ENCODE data around the gene C5orf58. TPM values are rescaled to one million over a fixed set of nuclear protein-coding genes. Genes with fewer than 3 reads are reported as not detected.
"Not testable (repeated sequence)": the region's sequence is repeated elsewhere in the genome, so short reads cannot be mapped to it uniquely, and the experiment has no call there.

Gene C5orf58
- total RNA-seq, 8 experiments from 2014 or later: 0.15 to 15.0 (median 1.7) TPM; not detected in 1

GRCh38 chr5:170248931-170249227 is 16.1 kb downstream of the C5orf58 start:
- in situ Hi-C loops (cut with MboI; ENCODE audit: low pct_unique_long_range_greater_than_20kb in 2 of 9, low sequenced_read_pairs in 9 of 9, unreplicated experiment in 9 of 9): loop anchor here in 5 of 9 experiments (25.0 kb wide), 2 partner anchors 163 to 363 kb away; no protein-coding TSS in a partner anchor
- not testable (repeated sequence) for H3K27ac ChIP-seq; H3K4me3 ChIP-seq; ATAC-seq (replicated peaks in 6 of 8)
- H3K4me1 ChIP-seq (replicated peaks in 1 of 2): peaks cover 21 to 22% of the 10 kb centered on the region in 2 donors
- WGBS, 10 experiments: 38 to 93% (median 79%) methylated on average over 2 to 4 of the region's 4 CpGs; no CpG with 5 or more reads in 3 of the 10 experiments

GRCh38 chr5:170249355-170249754 is 16.6 kb downstream of the C5orf58 start:
- in situ Hi-C loops (cut with MboI; ENCODE audit: low pct_unique_long_range_greater_than_20kb in 2 of 9, low sequenced_read_pairs in 9 of 9, unreplicated experiment in 9 of 9): loop anchor here in 5 of 9 experiments (25.0 kb wide), 2 partner anchors 163 to 363 kb away; no protein-coding TSS in a partner anchor
- H3K4me1 ChIP-seq (replicated peaks in 1 of 2): peaks cover 21 to 22% of the 10 kb centered on the region in 2 donors
- 18 to 100% (median 81%) methylated on average over 1 to 4 of the region's 4 CpGs; no CpG with 5 or more reads in 4 of the 10 experiments for WGBS, 10 experiments
- H3K27ac ChIP-seq: no peak overlapping the region
- peak in 1 of 8 experiments; percentile 48 for ATAC-seq (replicated peaks in 6 of 8)
- H3K4me3 ChIP-seq: no peak overlapping the region

- 0 to 87% (median 39%) methylated on average over 1 to 3 of the region's 3 CpGs; no CpG with 5 or more reads in 2 of the 10 experiments for WGBS, 10 experiments
- ATAC-seq (replicated peaks in 6 of 8): no peak
- in situ Hi-C loops (cut with MboI; ENCODE audit: low pct_unique_long_range_greater_than_20kb in 2 of 9, low sequenced_read_pairs in 9 of 9, unreplicated experiment in 9 of 9): loop anchor here in 2 of 9 experiments (25.0 kb wide), 2 partner anchors 161 to 361 kb away; no protein-coding TSS in a partner anchor
- Histone ChIP-seq H3K27ac (no peak overlapping the region), H3K4me1 (replicated peaks in 1 of 2) (peaks cover 19 to 26% of the 10 kb centered on the region in 2 donors), H3K4me3 (no peak overlapping the region)
These were observed 18.1 kb downstream of the C5orf58 start for GRCh38 chr5:170250810-170251317.

GRCh38 chr5:170251462-170251861 is 18.7 kb downstream of the C5orf58 start:
- no peak for ATAC-seq (replicated peaks in 6 of 8)
- 52 to 90% (median 70%) methylated on average over 1 to 2 of the region's 2 CpGs; no CpG with 5 or more reads in 4 of the 10 experiments for WGBS, 10 experiments
- Histone ChIP-seq H3K4me3 (no peak overlapping the region), H3K4me1 (replicated peaks in 1 of 2) (peaks cover 19 to 28% of the 10 kb centered on the region in 2 donors), H3K27ac (no peak overlapping the region)
- in situ Hi-C loops (cut with MboI; ENCODE audit: low pct_unique_long_range_greater_than_20kb in 2 of 9, low sequenced_read_pairs in 9 of 9, unreplicated experiment in 9 of 9): loop anchor here in 2 of 9 experiments (25.0 kb wide), 2 partner anchors 161 to 361 kb away; no protein-coding TSS in a partner anchor

GRCh38 chr5:170252109-170252508 is 19.3 kb downstream of the C5orf58 start:
- in situ Hi-C loops (cut with MboI; ENCODE audit: low pct_unique_long_range_greater_than_20kb in 2 of 9, low sequenced_read_pairs in 9 of 9, unreplicated experiment in 9 of 9): loop anchor here in 2 of 9 experiments (25.0 kb wide), 2 partner anchors 160 to 360 kb away; no protein-coding TSS in a partner anchor
- ATAC-seq (replicated peaks in 6 of 8): peak in 1 of 8 experiments; percentile 8
- H3K4me1 ChIP-seq (replicated peaks in 1 of 2): peaks cover 17 to 28% of the 10 kb centered on the region in 2 donors
- H3K27ac ChIP-seq: no peak overlapping the region
- WGBS, 10 experiments: 0 to 59% (median 44%) methylated on average over 1 to 3 of the region's 3 CpGs
- H3K4me3 ChIP-seq: no peak overlapping the region

GRCh38 chr5:170252720-170253350 is 20.1 kb downstream of the C5orf58 start:
- no peak overlapping the region for H3K27ac ChIP-seq
- peaks cover 17 to 28% of the 10 kb centered on the region in 2 donors for H3K4me1 ChIP-seq (replicated peaks in 1 of 2)
- 0 to 73% (median 45%) methylated on average over 3 to 9 of the region's 9 CpGs for WGBS, 10 experiments
- no peak overlapping the region for H3K4me3 ChIP-seq
- ATAC-seq (replicated peaks in 6 of 8): no peak
- in situ Hi-C loops (cut with MboI; ENCODE audit: low pct_unique_long_range_greater_than_20kb in 2 of 9, low sequenced_read_pairs in 9 of 9, unreplicated experiment in 9 of 9): loop anchor here in 2 of 9 experiments (25.0 kb wide), 2 partner anchors 159 to 359 kb away; no protein-coding TSS in a partner anchor

- Histone ChIP-seq H3K4me1 (replicated peaks in 1 of 2) (peaks cover 17 to 19% of the 10 kb centered on the region in 2 donors), H3K27ac (no peak overlapping the region), H3K4me3 (no peak overlapping the region)
- in situ Hi-C loops (cut with MboI; ENCODE audit: low pct_unique_long_range_greater_than_20kb in 2 of 9, low sequenced_read_pairs in 9 of 9, unreplicated experiment in 9 of 9): loop anchor here in 2 of 9 experiments (25.0 kb wide), 2 partner anchors 158 to 358 kb away; no protein-coding TSS in a partner anchor
- ATAC-seq (replicated peaks in 6 of 8): no peak
- WGBS, 10 experiments: 40 to 100% (median 87%) methylated on average over 1 to 8 of the region's 8 CpGs
These were observed 21.3 kb downstream of the C5orf58 start for GRCh38 chr5:170254056-170254455.

GRCh38 chr5:170256571-170256970 is 23.8 kb downstream of the C5orf58 start:
- WGBS, 10 experiments: 0 to 100% (median 57%) methylated on average over 1 of the region's 1 CpG; no CpG with 5 or more reads in 4 of the 10 experiments
- no peak for ATAC-seq (replicated peaks in 6 of 8)
- Histone ChIP-seq H3K4me3 (no peak overlapping the region), H3K27ac (no peak overlapping the region), H3K4me1 (replicated peaks in 1 of 2) (peaks cover 17 to 28% of the 10 kb centered on the region in 2 donors)
- in situ Hi-C loops (cut with MboI; ENCODE audit: low pct_unique_long_range_greater_than_20kb in 2 of 9, low sequenced_read_pairs in 9 of 9, unreplicated experiment in 9 of 9): loop anchor here in 2 of 9 experiments (25.0 kb wide), 2 partner anchors 156 to 356 kb away; no protein-coding TSS in a partner anchor

GRCh38 chr5:170257370-170257769 is 24.6 kb downstream of the C5orf58 start:
- Histone ChIP-seq H3K4me3 (no peak overlapping the region), H3K4me1 (replicated peaks in 1 of 2) (peaks cover 12 to 27% of the 10 kb centered on the region in 2 donors), H3K27ac (no peak overlapping the region)
- WGBS, 10 experiments: 8 to 100% (median 86%) methylated on average over 1 to 3 of the region's 4 CpGs; no CpG with 5 or more reads in 4 of the 10 experiments
- ATAC-seq (replicated peaks in 6 of 8): no peak
- in situ Hi-C loops (cut with MboI; ENCODE audit: low pct_unique_long_range_greater_than_20kb in 2 of 9, low sequenced_read_pairs in 9 of 9, unreplicated experiment in 9 of 9): loop anchor here in 2 of 9 experiments (25.0 kb wide), 2 partner anchors 155 to 355 kb away; no protein-coding TSS in a partner anchor

GRCh38 chr5:170261528-170262043 is 28.8 kb downstream of the C5orf58 start:
- Histone ChIP-seq H3K4me3 (no peak overlapping the region), H3K4me1 (replicated peaks in 1 of 2) (peaks cover 21 to 32% of the 10 kb centered on the region in 2 donors), H3K27ac (no peak overlapping the region)
- ATAC-seq (replicated peaks in 6 of 8): no peak
- 20 to 100% (median 69%) methylated on average over 1 to 3 of the region's 3 CpGs; no CpG with 5 or more reads in 3 of the 10 experiments for WGBS, 10 experiments
- in situ Hi-C loops (cut with MboI; ENCODE audit: low pct_unique_long_range_greater_than_20kb in 2 of 9, low sequenced_read_pairs in 9 of 9, unreplicated experiment in 9 of 9): loop anchor here in 2 of 9 experiments (25.0 kb wide), 2 partner anchors 151 to 351 kb away; no protein-coding TSS in a partner anchor

GRCh38 chr5:170262061-170263045 is 29.6 kb downstream of the C5orf58 start:
- no peak for ATAC-seq (replicated peaks in 6 of 8)
- 40 to 100% (median 79%) methylated on average over 1 to 9 of the region's 15 CpGs for WGBS, 10 experiments
- Histone ChIP-seq H3K27ac (no peak overlapping the region), H3K4me3 (no peak overlapping the region), H3K4me1 (replicated peaks in 1 of 2) (peaks cover 27 to 39% of the 10 kb centered on the region in 2 donors)
- in situ Hi-C loops (cut with MboI; ENCODE audit: low pct_unique_long_range_greater_than_20kb in 2 of 9, low sequenced_read_pairs in 9 of 9, unreplicated experiment in 9 of 9): loop anchor here in 2 of 9 experiments (25.0 kb wide), 2 partner anchors 150 to 350 kb away; no protein-coding TSS in a partner anchor

GRCh38 chr5:170263906-170264305 is 31.1 kb downstream of the C5orf58 start:
- 13 to 94% (median 89%) methylated on average over 2 to 4 of the region's 4 CpGs; no CpG with 5 or more reads in 2 of the 10 experiments for WGBS, 10 experiments

More at GRCh38 chr5:170263906-170264305, 31.1 kb downstream of the C5orf58 start:
- in situ Hi-C loops (cut with MboI; ENCODE audit: low pct_unique_long_range_greater_than_20kb in 2 of 9, low sequenced_read_pairs in 9 of 9, unreplicated experiment in 9 of 9): loop anchor here in 2 of 9 experiments (25.0 kb wide), 2 partner anchors 148 to 348 kb away; no protein-coding TSS in a partner anchor
- Histone ChIP-seq H3K4me1 (replicated peaks in 1 of 2) (peaks cover 34 to 46% of the 10 kb centered on the region in 2 donors), H3K27ac (no peak overlapping the region), H3K4me3 (no peak overlapping the region)
- ATAC-seq (replicated peaks in 6 of 8): no peak

Measured in motor neuron (in vitro differentiated cells).